ENCODE measurements around the gene CHPF.

The CHPF gene

DNA sequence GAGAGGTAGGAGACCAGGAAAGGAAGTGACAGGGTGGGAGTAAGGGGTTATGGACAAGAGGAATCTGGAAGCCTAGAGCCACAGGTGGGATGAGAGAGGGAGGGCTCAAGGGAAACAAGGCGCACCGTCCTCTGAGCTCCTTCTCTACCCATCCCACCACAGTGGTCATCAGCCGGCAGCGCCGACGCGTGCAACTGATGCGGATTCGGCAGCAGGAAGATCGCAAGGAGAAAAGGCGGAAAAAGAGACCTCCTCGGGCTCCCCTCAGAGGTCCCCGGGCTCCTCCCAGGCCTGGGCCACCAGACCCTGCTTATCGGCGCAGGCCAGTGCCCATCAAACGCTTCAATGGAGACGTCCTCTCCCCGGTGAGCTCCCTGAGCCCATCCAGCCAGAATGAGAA, 5.4 kb upstream of the CHPF start:
- peaks cover 16% of the 10 kb centered on the region; the same call in 1 of the 2 replicates for H3K4me1 ChIP-seq (ENCODE audit: control insufficient read depth, insufficient read depth, low read length)
- peaks cover 11% of the 10 kb centered on the region; the same call in 1 of the 2 replicates for H3K36me3 ChIP-seq (ENCODE audit: control insufficient read depth, insufficient read depth, low read length)

DNA sequence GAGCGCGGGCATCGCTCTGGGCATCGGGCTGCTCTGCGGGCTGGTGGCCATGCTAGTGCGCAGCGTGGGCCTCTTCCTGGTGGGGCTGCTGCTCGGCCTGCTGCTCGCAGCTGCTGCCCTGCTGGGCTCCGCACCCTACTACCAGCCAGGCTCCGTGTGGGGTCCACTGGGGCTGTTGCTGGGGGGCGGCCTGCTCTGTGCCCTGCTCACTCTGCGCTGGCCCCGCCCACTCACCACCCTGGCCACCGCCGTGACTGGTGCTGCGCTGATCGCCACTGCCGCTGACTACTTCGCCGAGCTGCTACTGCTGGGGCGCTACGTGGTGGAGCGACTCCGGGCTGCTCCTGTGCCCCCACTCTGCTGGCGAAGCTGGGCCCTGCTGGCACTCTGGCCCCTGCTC, 4.0 kb upstream of the CHPF start:
- H3K9ac ChIP-seq (ENCODE audit: low read length) = no peak overlapping the region
- no peaks in the 10 kb centered on the region for H3K9me3 ChIP-seq (ENCODE audit: control insufficient read depth, insufficient read depth, low read depth, low read length)
- no peak overlapping the region for H3K4me3 ChIP-seq (ENCODE audit: low read depth, low read length)
- peaks cover 11% of the 10 kb centered on the region; the same call in 1 of the 2 replicates for H3K36me3 ChIP-seq (ENCODE audit: control insufficient read depth, insufficient read depth, low read length)
- peaks cover 10% of the 10 kb centered on the region; the same call in 1 of the 2 replicates for H3K4me1 ChIP-seq (ENCODE audit: control insufficient read depth, insufficient read depth, low read length)
- H3K27ac ChIP-seq (ENCODE audit: low read depth, low read length) = no peak overlapping the region
- peaks cover 37% of the 10 kb centered on the region for H3K27me3 ChIP-seq (ENCODE audit: control insufficient read depth, insufficient read depth, low read length)

More for the DNA sequence above, 5.4 kb upstream of the CHPF start:
- Histone ChIP-seq H3K4me3 (ENCODE audit: low read depth, low read length) (no peak overlapping the region), H3K27ac (ENCODE audit: low read depth, low read length) (no peak overlapping the region), H3K27me3 (ENCODE audit: control insufficient read depth, insufficient read depth, low read length) (peaks cover 50% of the 10 kb centered on the region), H3K9ac (ENCODE audit: low read length) (no peak overlapping the region), H3K9me3 (ENCODE audit: control insufficient read depth, insufficient read depth, low read depth, low read length) (no peaks in the 10 kb centered on the region)

DNA sequence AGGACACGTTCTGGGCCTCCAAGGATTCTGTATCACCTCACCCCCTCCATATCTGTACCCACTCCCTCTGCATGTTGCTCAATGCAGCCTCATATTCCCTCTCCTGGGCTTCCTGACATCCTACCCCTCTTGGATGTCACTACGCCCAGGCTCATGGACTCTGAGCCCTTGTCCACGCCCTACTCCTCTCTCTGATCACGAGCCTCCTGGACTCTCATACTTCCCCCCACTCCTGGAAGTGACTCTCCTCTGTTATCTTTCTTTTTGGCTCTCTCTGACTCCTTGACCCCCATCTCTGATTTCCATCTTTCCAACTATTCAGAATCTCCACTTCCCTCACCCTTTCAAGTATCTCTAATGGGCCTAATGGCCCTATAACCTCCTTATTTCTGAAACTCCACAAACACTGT, 2.3 kb upstream of the CHPF start:
- H3K27ac ChIP-seq (ENCODE audit: low read depth, low read length) = no peak overlapping the region
- H3K4me1 ChIP-seq (ENCODE audit: control insufficient read depth, insufficient read depth, low read length) = peaks cover 12% of the 10 kb centered on the region; the same call in 1 of the 2 replicates
- no peaks in the 10 kb centered on the region for H3K9me3 ChIP-seq (ENCODE audit: control insufficient read depth, insufficient read depth, low read depth, low read length)
- peaks cover 16% of the 10 kb centered on the region for H3K36me3 ChIP-seq (ENCODE audit: control insufficient read depth, insufficient read depth, low read length)
- peaks cover 32% of the 10 kb centered on the region for H3K27me3 ChIP-seq (ENCODE audit: control insufficient read depth, insufficient read depth, low read length)
- no peak overlapping the region for H3K4me3 ChIP-seq (ENCODE audit: low read depth, low read length)
- H3K9ac ChIP-seq (ENCODE audit: low read length) = no peak overlapping the region

DNA sequence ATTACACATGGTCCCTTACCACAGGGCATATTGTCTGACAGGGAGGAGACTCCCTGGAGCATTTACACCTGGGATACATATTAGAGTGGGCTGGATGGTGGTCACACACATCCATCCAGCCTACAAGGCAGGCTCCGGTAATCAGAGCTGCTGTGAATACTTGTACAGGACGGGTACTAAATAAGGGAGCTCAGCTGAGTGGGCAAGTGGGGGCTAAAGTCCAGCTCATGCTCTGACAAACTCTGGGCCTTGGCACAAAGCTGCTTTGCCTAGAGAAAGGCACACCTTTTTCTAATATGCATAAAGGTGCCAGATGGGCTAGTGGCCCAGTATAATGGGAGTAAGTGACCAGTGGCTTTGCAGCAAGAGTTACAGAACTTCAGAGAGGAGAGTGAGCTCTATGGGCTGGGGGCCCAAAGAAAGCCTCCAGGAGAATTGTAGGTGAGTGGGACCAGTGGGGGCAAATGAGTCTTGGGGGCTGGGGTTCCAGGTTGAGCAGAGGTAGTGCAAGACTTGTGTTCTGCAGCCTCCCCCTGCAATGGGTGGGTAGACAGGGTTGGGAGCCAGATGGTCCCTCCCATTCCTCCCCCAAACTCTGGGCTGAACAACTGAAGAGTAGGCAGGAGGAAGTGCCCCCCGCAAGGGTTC, 1.8 kb upstream of the CHPF start:
- H3K27ac ChIP-seq (ENCODE audit: low read depth, low read length) = no peak overlapping the region
- H3K4me1 ChIP-seq (ENCODE audit: control insufficient read depth, insufficient read depth, low read length) = peaks cover 11% of the 10 kb centered on the region; the same call in 1 of the 2 replicates

DNA sequence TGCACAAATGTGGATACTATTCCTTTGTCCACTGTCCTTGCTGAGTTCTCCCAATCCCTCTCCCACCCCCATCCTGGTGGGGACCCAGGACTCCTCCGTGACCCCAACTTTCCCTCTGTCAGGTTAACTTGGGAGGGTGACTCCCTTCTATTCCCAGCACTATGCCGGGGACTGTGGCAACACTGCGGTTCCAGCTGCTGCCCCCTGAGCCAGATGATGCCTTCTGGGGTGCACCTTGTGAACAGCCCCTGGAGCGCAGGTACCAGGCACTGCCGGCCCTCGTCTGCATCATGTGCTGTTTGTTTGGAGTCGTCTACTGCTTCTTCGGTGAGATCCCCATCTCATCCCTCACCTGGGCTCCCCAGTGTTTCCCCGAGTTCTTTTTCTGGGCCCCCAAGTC, 958 bp upstream of the CHPF start:
- H3K4me3 ChIP-seq (ENCODE audit: low read depth, low read length) = peak overlapping the region; percentile 91
- peaks cover 11% of the 10 kb centered on the region; the same call in 1 of the 2 replicates for H3K4me1 ChIP-seq (ENCODE audit: control insufficient read depth, insufficient read depth, low read length)
- H3K9me3 ChIP-seq (ENCODE audit: control insufficient read depth, insufficient read depth, low read depth, low read length) = no peaks in the 10 kb centered on the region
- H3K9ac ChIP-seq (ENCODE audit: low read length) = no peak overlapping the region
- peaks cover 26% of the 10 kb centered on the region for H3K27me3 ChIP-seq (ENCODE audit: control insufficient read depth, insufficient read depth, low read length)
- peaks cover 30% of the 10 kb centered on the region for H3K36me3 ChIP-seq (ENCODE audit: control insufficient read depth, insufficient read depth, low read length)
- no peak overlapping the region for H3K27ac ChIP-seq (ENCODE audit: low read depth, low read length)

More for the DNA sequence above, 1.8 kb upstream of the CHPF start:
- H3K9me3 ChIP-seq (ENCODE audit: control insufficient read depth, insufficient read depth, low read depth, low read length) = no peaks in the 10 kb centered on the region
- peaks cover 22% of the 10 kb centered on the region for H3K36me3 ChIP-seq (ENCODE audit: control insufficient read depth, insufficient read depth, low read length)
- H3K9ac ChIP-seq (ENCODE audit: low read length) = no peak overlapping the region
- H3K4me3 ChIP-seq (ENCODE audit: low read depth, low read length) = no peak overlapping the region
- H3K27me3 ChIP-seq (ENCODE audit: control insufficient read depth, insufficient read depth, low read length) = peaks cover 27% of the 10 kb centered on the region

DNA sequence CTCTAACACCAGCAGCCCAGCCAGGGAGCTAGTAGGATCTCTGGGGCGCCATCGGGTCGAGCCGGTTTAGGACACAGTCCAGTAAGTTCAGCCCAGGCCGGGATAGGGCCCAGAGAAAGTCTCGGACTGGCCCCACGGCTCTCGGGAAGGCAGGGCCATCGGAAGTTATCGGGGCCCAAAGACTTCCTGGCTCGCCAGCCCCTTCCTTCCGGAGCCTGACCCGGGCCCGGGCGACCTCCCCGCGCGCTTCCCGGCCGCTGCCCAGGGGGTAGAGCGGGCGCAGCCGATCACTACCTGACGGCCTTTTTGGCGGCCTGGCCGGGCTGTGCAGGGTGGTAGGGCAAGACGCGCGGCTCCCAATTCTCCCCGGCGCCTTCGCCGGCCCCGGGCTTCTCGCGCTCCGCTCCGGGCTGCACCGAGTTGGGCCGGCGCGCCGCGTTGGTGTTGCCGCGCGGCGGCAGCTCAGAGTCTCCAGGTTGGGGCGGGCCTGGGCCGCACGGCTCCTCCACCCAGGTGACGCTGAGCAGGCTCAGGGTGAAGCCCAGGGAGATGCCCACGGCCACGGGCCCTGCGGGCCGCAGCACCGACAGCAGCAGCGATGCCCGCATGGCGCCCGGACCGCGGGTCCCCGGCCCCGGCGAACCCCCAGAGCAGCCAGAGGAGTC, 546 bp downstream of the CHPF start:
- H3K4me1 ChIP-seq (ENCODE audit: control insufficient read depth, insufficient read depth, low read length) = peaks cover 21% of the 10 kb centered on the region
- peaks cover 36% of the 10 kb centered on the region for H3K36me3 ChIP-seq (ENCODE audit: control insufficient read depth, insufficient read depth, low read length)
- H3K27me3 ChIP-seq (ENCODE audit: control insufficient read depth, insufficient read depth, low read length) = peaks cover 26% of the 10 kb centered on the region
- H3K27ac ChIP-seq (ENCODE audit: low read depth, low read length) = peak overlapping the region; percentile 60; the same call in 1 of the 2 replicates
- H3K9ac ChIP-seq (ENCODE audit: low read length) = peak overlapping the region; percentile 54
- peak overlapping the region; percentile 91 for H3K4me3 ChIP-seq (ENCODE audit: low read depth, low read length)
- no peaks in the 10 kb centered on the region for H3K9me3 ChIP-seq (ENCODE audit: control insufficient read depth, insufficient read depth, low read depth, low read length)

DNA sequence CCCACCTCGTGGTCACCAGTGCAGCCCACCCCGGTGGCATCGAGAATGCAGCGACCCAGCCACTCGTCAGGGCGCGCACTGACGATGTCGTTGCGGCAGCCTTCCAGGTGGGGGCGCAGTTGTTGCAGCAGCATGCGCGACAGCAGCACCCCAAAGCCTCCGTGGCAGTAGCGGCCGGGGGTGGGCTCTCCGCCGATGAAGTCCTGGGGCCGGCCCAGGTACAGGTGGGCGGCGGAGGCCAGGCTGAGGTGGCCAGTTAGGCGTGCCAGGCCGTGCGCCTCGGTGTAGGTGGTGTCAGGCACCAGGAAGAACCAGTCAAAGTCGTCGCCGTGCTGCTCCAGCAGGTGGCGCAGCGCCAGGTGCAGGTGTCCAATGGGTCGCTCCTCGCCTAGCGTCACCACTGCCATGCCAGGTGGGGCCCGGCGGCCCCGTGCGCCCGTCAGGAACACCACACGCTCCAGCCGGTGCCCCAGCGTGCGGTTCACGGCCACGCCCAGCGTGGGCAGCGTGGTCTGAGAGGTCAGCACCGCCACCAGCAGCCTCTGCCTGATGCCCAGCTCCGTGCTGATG, 1.9 kb downstream of the CHPF start:
- no peaks in the 10 kb centered on the region for H3K9me3 ChIP-seq (ENCODE audit: control insufficient read depth, insufficient read depth, low read depth, low read length)
- H3K27me3 ChIP-seq (ENCODE audit: control insufficient read depth, insufficient read depth, low read length) = peaks cover 26% of the 10 kb centered on the region
- no peak overlapping the region for H3K9ac ChIP-seq (ENCODE audit: low read length)
- H3K27ac ChIP-seq (ENCODE audit: low read depth, low read length) = no peak overlapping the region
- H3K4me1 ChIP-seq (ENCODE audit: control insufficient read depth, insufficient read depth, low read length) = peaks cover 34% of the 10 kb centered on the region
- H3K36me3 ChIP-seq (ENCODE audit: control insufficient read depth, insufficient read depth, low read length) = peaks cover 27% of the 10 kb centered on the region
- H3K4me3 ChIP-seq (ENCODE audit: low read depth, low read length) = peak overlapping the region; percentile 91

DNA sequence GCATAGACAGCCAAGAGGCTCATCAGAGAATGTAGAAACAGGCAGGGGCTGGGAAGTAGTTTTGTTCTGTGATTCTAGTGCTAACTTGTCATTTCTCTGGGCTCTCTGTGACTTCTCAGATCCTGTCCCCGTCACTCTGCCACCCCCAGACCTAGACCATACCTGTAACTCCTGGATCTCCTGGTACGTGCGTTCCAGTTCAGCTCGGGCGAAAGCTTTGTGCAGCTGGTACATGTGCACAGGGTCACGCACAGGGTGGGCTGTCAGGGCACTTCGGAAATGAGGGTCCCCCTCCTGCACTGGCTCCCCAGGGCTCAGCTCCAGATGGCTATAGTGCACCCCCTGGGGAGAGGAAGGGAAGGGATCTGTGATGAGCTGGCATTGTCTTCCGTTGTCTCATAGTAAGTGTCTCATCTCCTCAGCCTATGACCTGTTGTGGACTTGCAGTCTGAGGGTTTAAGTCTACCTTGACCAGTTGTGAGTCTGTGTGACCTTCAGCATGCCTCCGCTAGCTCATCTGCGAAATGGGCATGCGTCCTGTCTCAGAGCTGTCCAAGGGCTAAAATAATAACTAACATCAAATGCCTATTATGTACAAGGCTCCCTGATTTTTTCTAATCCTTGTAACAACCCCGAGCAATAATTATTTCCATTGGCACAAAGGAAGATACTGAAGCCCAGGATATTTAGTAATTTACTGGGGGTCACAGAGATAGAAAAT, 2.7 kb downstream of the CHPF start:
- Histone ChIP-seq H3K27ac (ENCODE audit: low read depth, low read length) (no peak overlapping the region), H3K9me3 (ENCODE audit: control insufficient read depth, insufficient read depth, low read depth, low read length) (no peaks in the 10 kb centered on the region), H3K27me3 (ENCODE audit: control insufficient read depth, insufficient read depth, low read length) (peaks cover 21% of the 10 kb centered on the region), H3K4me1 (ENCODE audit: control insufficient read depth, insufficient read depth, low read length) (peaks cover 34% of the 10 kb centered on the region), H3K36me3 (ENCODE audit: control insufficient read depth, insufficient read depth, low read length) (peaks cover 27% of the 10 kb centered on the region), H3K4me3 (ENCODE audit: low read depth, low read length) (0 out of 2 replicates have a peak overlapping the region, but pooled peaks have one; percentile 91), H3K9ac (ENCODE audit: low read length) (no peak overlapping the region)

DNA sequence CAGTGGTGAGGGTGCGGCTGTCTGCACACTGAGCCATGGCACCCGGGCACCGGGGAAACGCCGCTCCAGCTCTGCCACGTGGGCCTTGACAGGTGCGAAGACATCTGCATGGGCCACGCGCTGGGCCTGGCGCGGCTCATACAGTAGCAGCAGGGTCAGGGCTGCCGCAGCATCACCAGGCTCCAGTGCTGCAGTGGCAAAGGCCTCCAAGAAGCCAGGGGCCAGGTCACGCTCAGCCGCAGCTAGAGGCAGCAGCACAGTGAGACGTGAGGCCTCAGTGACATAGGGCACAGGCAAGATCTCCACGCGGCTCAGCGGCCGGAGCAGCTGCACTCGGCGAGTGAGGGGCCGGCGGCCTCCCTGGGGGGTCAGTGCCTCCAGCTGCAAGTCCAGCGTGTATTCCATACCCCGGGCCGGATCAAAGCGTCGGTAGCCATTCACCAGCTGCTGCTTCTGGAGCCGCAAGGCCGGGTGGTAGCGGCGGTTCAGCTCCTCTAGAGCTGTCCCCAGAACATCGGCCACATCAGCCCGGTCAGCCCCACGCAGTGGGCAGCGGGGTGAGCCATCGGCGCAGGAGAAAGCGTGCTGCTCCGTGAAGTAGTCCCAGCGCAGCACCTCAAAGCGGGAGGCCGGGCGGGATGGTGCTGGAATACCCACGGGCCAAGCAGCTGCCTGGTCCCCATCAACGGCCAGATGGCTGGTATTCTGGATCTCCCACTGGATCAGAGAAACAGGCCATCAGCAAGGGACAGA, 3.5 kb downstream of the CHPF start:
- Histone ChIP-seq H3K4me3 (ENCODE audit: low read depth, low read length) (no peak overlapping the region), H3K9ac (ENCODE audit: low read length) (no peak overlapping the region), H3K4me1 (ENCODE audit: control insufficient read depth, insufficient read depth, low read length) (peaks cover 34% of the 10 kb centered on the region), H3K27me3 (ENCODE audit: control insufficient read depth, insufficient read depth, low read length) (peaks cover 12% of the 10 kb centered on the region), H3K36me3 (ENCODE audit: control insufficient read depth, insufficient read depth, low read length) (peaks cover 27% of the 10 kb centered on the region), H3K9me3 (ENCODE audit: control insufficient read depth, insufficient read depth, low read depth, low read length) (no peaks in the 10 kb centered on the region), H3K27ac (ENCODE audit: low read depth, low read length) (no peak overlapping the region)

DNA sequence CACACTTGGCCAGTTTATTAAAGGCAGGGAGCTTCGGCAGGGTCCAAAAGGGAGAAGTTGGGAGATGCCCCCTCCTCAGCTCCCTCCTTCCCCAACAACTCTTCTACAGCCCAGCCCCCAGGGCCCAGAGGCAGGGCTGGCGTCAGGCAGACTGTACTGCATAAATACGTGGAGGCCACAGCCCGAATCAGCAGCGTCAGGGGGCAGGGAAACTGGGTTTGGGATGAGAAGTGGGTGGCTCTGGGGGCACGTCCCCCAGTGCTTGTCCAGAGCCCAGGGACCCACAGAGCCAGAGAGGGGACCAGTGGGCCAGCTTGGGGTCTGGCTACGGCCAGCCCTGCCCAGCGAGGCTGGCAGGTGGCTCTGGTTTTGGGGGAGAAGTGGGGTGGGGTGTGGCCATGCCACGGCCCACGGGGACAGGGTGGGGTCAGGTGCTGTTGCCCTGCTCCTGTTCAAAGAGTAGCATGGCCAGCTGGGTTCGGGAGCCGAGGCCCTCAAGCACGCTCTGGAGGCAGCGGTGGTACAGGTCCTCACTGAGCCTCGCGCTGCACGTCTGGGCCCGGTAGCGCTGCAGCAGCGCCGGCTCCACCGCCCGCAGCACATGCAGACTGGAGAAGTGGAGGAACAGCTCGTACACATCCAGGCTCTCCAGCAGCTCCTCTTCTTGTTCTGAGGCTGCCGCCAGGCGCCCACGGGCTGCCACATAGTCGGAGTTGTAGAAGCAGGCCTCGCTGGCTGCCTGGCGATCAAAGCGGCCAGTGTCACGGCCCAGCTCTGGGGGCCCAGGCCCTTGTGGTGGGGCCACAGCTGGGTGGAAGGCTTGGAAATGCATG, 4.4 kb downstream of the CHPF start:
- Histone ChIP-seq H3K9ac (ENCODE audit: low read length) (no peak overlapping the region), H3K27me3 (ENCODE audit: control insufficient read depth, insufficient read depth, low read length) (peaks cover 3% of the 10 kb centered on the region; the same call in 1 of the 2 replicates), H3K27ac (ENCODE audit: low read depth, low read length) (no peak overlapping the region), H3K4me3 (ENCODE audit: low read depth, low read length) (no peak overlapping the region), H3K4me1 (ENCODE audit: control insufficient read depth, insufficient read depth, low read length) (peaks cover 30% of the 10 kb centered on the region), H3K9me3 (ENCODE audit: control insufficient read depth, insufficient read depth, low read depth, low read length) (no peaks in the 10 kb centered on the region), H3K36me3 (ENCODE audit: control insufficient read depth, insufficient read depth, low read length) (peaks cover 27% of the 10 kb centered on the region)

All from HUES6 (cell line).